SK-N-MC (cell line): ENCODE measurements around the gene AKT3.

Experiments
- EZH2 ChIP-seq: fragments of 200-600 bp; sonication (generic); IDR thresholded peaks from one replicate; pipeline ENCODE4 v1.6.1; 2017; ENCODE audit warnings: antibody characterized with exemption
- POLR2AphosphoS5 ChIP-seq: IDR thresholded peaks from 2 replicates; pipeline ENCODE4 v1.6.1; 2012; ENCODE audit warnings: mild to moderate bottlenecking, low read depth, low read length, borderline replicate concordance

GRCh38 chr1:243639027-243639658, 210.9 kb downstream of the AKT3 start:
- TF ChIP-seq EZH2 (no peak), POLR2AphosphoS5 (no peak)
